ENCODE measurements around the gene REST.
"Not testable (repeated sequence)": the region's sequence is repeated elsewhere in the genome, so short reads cannot be mapped to it uniquely, and the experiment has no call there.

REST gene

GRCh38 chr4:56908206-56909085 is 746 bp downstream of the REST start:
- DNase-seq (ENCODE audit: low spot score): peak; percentile 77

- peak; percentile 64 for DNase-seq (ENCODE audit: low spot score)
These were observed 1.6 kb downstream of the REST start for GRCh38 chr4:56909086-56909894.

- DNase-seq (ENCODE audit: low spot score): no peak
These were observed 2.7 kb downstream of the REST start for GRCh38 chr4:56910172-56910967.

- no peak for DNase-seq (ENCODE audit: low spot score)
These were observed 6.6 kb downstream of the REST start for GRCh38 chr4:56914336-56914735.

- not testable (repeated sequence) for DNase-seq (ENCODE audit: low spot score)
These were observed 7.3 kb downstream of the REST start for GRCh38 chr4:56914977-56915376.

GRCh38 chr4:56927196-56927595 is 19.5 kb downstream of the REST start:
- DNase-seq (ENCODE audit: low spot score): no peak

GRCh38 chr4:56930638-56931037 is 22.9 kb downstream of the REST start:
- no peak for DNase-seq (ENCODE audit: low spot score)

- DNase-seq (ENCODE audit: low spot score): no peak
These were observed 24.2 kb downstream of the REST start for GRCh38 chr4:56931924-56932323.

- DNase-seq (ENCODE audit: low spot score): no peak
These were observed 29.6 kb downstream of the REST start for GRCh38 chr4:56937262-56937661.

- not testable (repeated sequence) for DNase-seq (ENCODE audit: low spot score)
These were observed 32.1 kb downstream of the REST start for GRCh38 chr4:56939826-56940225.

- no peak for DNase-seq (ENCODE audit: low spot score)
These were observed 32.7 kb downstream of the REST start for GRCh38 chr4:56940403-56940802.

GRCh38 chr4:56940971-56941370 is 33.3 kb downstream of the REST start:
- no peak for DNase-seq (ENCODE audit: low spot score)

GRCh38 chr4:56941403-56941802 is 33.7 kb downstream of the REST start:
- no peak for DNase-seq (ENCODE audit: low spot score)

GRCh38 chr4:56953680-56954520 is 46.2 kb downstream of the REST start:
- no peak for DNase-seq (ENCODE audit: low spot score)

GRCh38 chr4:56958111-56958517 is 50.4 kb downstream of the REST start:
- peak; percentile 34 for DNase-seq (ENCODE audit: low spot score)

- DNase-seq (ENCODE audit: low spot score): no peak
These were observed 51.4 kb downstream of the REST start for GRCh38 chr4:56959100-56959499.

- DNase-seq (ENCODE audit: low spot score): no peak
These were observed 53.4 kb downstream of the REST start for GRCh38 chr4:56961107-56961500.

GRCh38 chr4:56971383-56971782 is 63.7 kb downstream of the REST start:
- DNase-seq (ENCODE audit: low spot score): no peak

- no peak for DNase-seq (ENCODE audit: low spot score)
These were observed 64.7 kb downstream of the REST start for GRCh38 chr4:56972389-56972788.

- DNase-seq (ENCODE audit: low spot score): no peak
These were observed 65.1 kb downstream of the REST start for GRCh38 chr4:56972809-56973208.

GRCh38 chr4:56973336-56973735 is 65.6 kb downstream of the REST start:
- DNase-seq (ENCODE audit: low spot score): no peak
